H9 (cell line): Measurements from ENCODE around the gene ZNF587B. TPM values are rescaled to one million over a fixed set of nuclear protein-coding genes. Genes with fewer than 3 reads are reported as not detected.

ENCODE experiments used
- DNase-seq: peaks from one replicate; pipeline ENCODE4 v3.0.0-alpha.2; 2017
- H2AFZ ChIP-seq: one replicate; pipeline ENCODE4 v1.6.1; 2013; ENCODE audit warnings: mild to moderate bottlenecking, low read length, control low read depth, moderate library complexity
- H2AK5ac ChIP-seq: 2 replicates; pipeline ENCODE4 v1.6.1; 2013; ENCODE audit warnings: low read length, control low read depth, mixed read lengths; ENCODE audit not compliant: insufficient read length
- H2BK120ac ChIP-seq: one replicate; pipeline ENCODE4 v1.6.1; 2013; ENCODE audit warnings: low read depth, mild to moderate bottlenecking, low read length, control low read depth, inconsistent platforms; ENCODE audit not compliant: poor library complexity, severe bottlenecking
- H2BK12ac ChIP-seq: 2 replicates; pipeline ENCODE4 v1.6.1; 2013; ENCODE audit warnings: low read length, control low read depth, mixed read lengths, low read depth; ENCODE audit not compliant: insufficient read length
- H2BK15ac ChIP-seq: 2 replicates; pipeline ENCODE4 v1.6.1; 2013; ENCODE audit warnings: low read depth, low read length, control low read depth
- H2BK20ac ChIP-seq: one replicate; pipeline ENCODE4 v1.6.1; 2013; ENCODE audit warnings: low read depth, mild to moderate bottlenecking, low read length, control low read depth, inconsistent platforms; ENCODE audit not compliant: poor library complexity, severe bottlenecking
- H2BK5ac ChIP-seq: 2 replicates; pipeline ENCODE4 v1.6.1; 2013; ENCODE audit warnings: low read length, control low read depth, mixed read lengths; ENCODE audit not compliant: insufficient read length
- H3K14ac ChIP-seq: 2 replicates; pipeline ENCODE4 v1.6.1; 2013; ENCODE audit warnings: low read length, control low read depth; ENCODE audit not compliant: insufficient read depth
- H3K18ac ChIP-seq: 2 replicates; pipeline ENCODE4 v1.6.1; 2013; ENCODE audit warnings: low read depth, mild to moderate bottlenecking, mixed read lengths, low read length, control low read depth; ENCODE audit not compliant: insufficient read length
- H3K23ac ChIP-seq: 2 replicates; pipeline ENCODE4 v1.6.1; 2013; ENCODE audit warnings: low read length, control low read depth, mixed read lengths, low read depth; ENCODE audit not compliant: insufficient read length
- H3K23me2 ChIP-seq: 2 replicates; pipeline ENCODE4 v1.6.1; 2013; ENCODE audit warnings: low read depth, mild to moderate bottlenecking, mixed read lengths, low read length, control low read depth; ENCODE audit not compliant: insufficient read length, poor library complexity, severe bottlenecking
- H3K27ac ChIP-seq: 2 replicates; pipeline ENCODE4 v1.5.1; 2013; ENCODE audit warnings: low read length, control low read depth, mixed read lengths, low read depth; ENCODE audit not compliant: insufficient read length
- H3K27me3 ChIP-seq: 2 replicates; pipeline ENCODE4 v1.6.1; 2013; ENCODE audit warnings: low read length, control low read depth, inconsistent platforms; ENCODE audit not compliant: insufficient read depth
- H3K4ac ChIP-seq: 2 replicates; pipeline ENCODE4 v1.6.1; 2013; ENCODE audit warnings: low read depth, mild to moderate bottlenecking, control low read depth, inconsistent platforms, low read length, moderate library complexity
- H3K4me1 ChIP-seq: 2 replicates; pipeline ENCODE4 v1.6.1; 2013; ENCODE audit warnings: low read length, control low read depth, inconsistent platforms; ENCODE audit not compliant: insufficient read depth
- H3K4me2 ChIP-seq: 2 replicates; pipeline ENCODE4 v1.6.1; 2013; ENCODE audit warnings: low read length, control low read depth, mixed read lengths; ENCODE audit not compliant: insufficient read length, insufficient read depth
- H3K56ac ChIP-seq: 2 replicates; pipeline ENCODE4 v1.6.1; 2013; ENCODE audit warnings: low read depth, mild to moderate bottlenecking, mixed read lengths, low read length, control low read depth; ENCODE audit not compliant: insufficient read length
- H3K79me1 ChIP-seq: 2 replicates; pipeline ENCODE4 v1.6.1; 2013; ENCODE audit warnings: low read depth, mild to moderate bottlenecking, moderate library complexity, low read length, control low read depth, inconsistent platforms; ENCODE audit not compliant: insufficient read depth, poor library complexity, severe bottlenecking
- H3K79me2 ChIP-seq: 2 replicates; pipeline ENCODE4 v1.6.1; 2013; ENCODE audit warnings: low read length, control low read depth, inconsistent platforms; ENCODE audit not compliant: insufficient read depth
- H3K9ac ChIP-seq: 2 replicates; pipeline ENCODE4 v1.6.1; 2013; ENCODE audit warnings: low read length, control low read depth, mixed read lengths; ENCODE audit not compliant: insufficient read length; ENCODE audit errors: extremely low read depth
- H3K9me3 ChIP-seq: one replicate; pipeline ENCODE4 v1.6.1; 2013; ENCODE audit warnings: low read depth, low read length, inconsistent platforms; ENCODE audit not compliant: control insufficient read depth
- H3T11ph ChIP-seq: one replicate; pipeline ENCODE4 v1.6.1; 2013; ENCODE audit warnings: mild to moderate bottlenecking, low read length, control low read depth, inconsistent platforms
- H4K20me1 ChIP-seq: one replicate; pipeline ENCODE4 v1.6.1; 2013; ENCODE audit not compliant: control insufficient read depth, insufficient read length, insufficient read depth
- H4K5ac ChIP-seq: 2 replicates; pipeline ENCODE4 v1.6.1; 2013; ENCODE audit warnings: low read depth, mild to moderate bottlenecking, mixed read lengths, low read length, control low read depth; ENCODE audit not compliant: insufficient read length
- H4K8ac ChIP-seq: replicated peaks from 2 replicates; pipeline ENCODE4 v1.6.1; 2013; ENCODE audit warnings: low read length, control low read depth, mixed read lengths, low read depth; ENCODE audit not compliant: insufficient read length
- H4K91ac ChIP-seq: 2 replicates; pipeline ENCODE4 v1.6.1; 2013; ENCODE audit warnings: low read depth, mild to moderate bottlenecking, moderate library complexity, mixed read lengths, low read length, control low read depth; ENCODE audit not compliant: insufficient read length
- H3K27ac Mint-ChIP-seq, 3 experiments: 2 replicates in 2 of 3; 3 replicates in 1 of 3; pipeline ENCODE4 v1.8.0; 2020 to 2021; ENCODE audit warnings: mixed read lengths in 3 of 3, mild to moderate bottlenecking in 1 of 3, moderate library complexity in 1 of 3
- H3K27me3 Mint-ChIP-seq: 2 replicates; pipeline ENCODE4 v1.8.0; 2021; ENCODE audit warnings: low read depth, mild to moderate bottlenecking, moderate library complexity, mixed read lengths
- H3K36me3 Mint-ChIP-seq, 3 experiments: 2 replicates in 2 of 3; 3 replicates in 1 of 3; pipeline ENCODE4 v1.8.0; 2020 to 2021; ENCODE audit warnings: low read depth in 3 of 3, mixed read lengths in 3 of 3; ENCODE audit not compliant: insufficient read depth in 1 of 3
- H3K4me1 Mint-ChIP-seq, 2 experiments: 2 replicates each; pipeline ENCODE4 v1.8.0; 2020; ENCODE audit warnings: mixed read lengths in 2 of 2
- H3K4me3 Mint-ChIP-seq, 2 experiments: 2 replicates in 1 of 2; 3 replicates in 1 of 2; pipeline ENCODE4 v1.8.0; 2020 to 2021; ENCODE audit warnings: mild to moderate bottlenecking in 2 of 2, mixed read lengths in 2 of 2, moderate library complexity in 1 of 2
- H3K9me3 Mint-ChIP-seq, 2 experiments: 2 replicates in 1 of 2; 3 replicates in 1 of 2; pipeline ENCODE4 v1.8.0; 2020; ENCODE audit warnings: mild to moderate bottlenecking in 2 of 2, mixed read lengths in 2 of 2, moderate library complexity in 1 of 2
- WGBS: extraction: QIAGEN DNeasy Blood & Tissue Kit; methylation state at CpG from one replicate; pipeline ENCODE4 v1.1.7; 2013; ENCODE audit warnings: missing lambda C conversion rate, low lambda C conversion rate, mixed read lengths; ENCODE audit not compliant: insufficient read length; ENCODE audit errors: extremely low coverage; 5-methylcytosine and 5-hydroxymethylcytosine counted together
- total RNA-seq: library from RNA; stranded (reverse); gene quantifications from 2 replicates; pipeline ENCODE4 v1.2.1, GENCODE V29; 2021
- TF ChIP-seq, protein P1 (sequence below): fragments of 200-600 bp; sonication (generic); conservative IDR thresholded peaks from 3 replicates; pipeline ENCODE4 v1.8.0; 2021; ENCODE audit warnings: antibody characterized with exemption, mild to moderate bottlenecking

The ZNF587B gene
- total RNA-seq, 1 experiment from 2014 or later, result 45.2 TPM

GRCh38 chr19:57802269-57802668 is 27.8 kb upstream of the ZNF587B start:
- TF ChIP-seq, protein P1, sequence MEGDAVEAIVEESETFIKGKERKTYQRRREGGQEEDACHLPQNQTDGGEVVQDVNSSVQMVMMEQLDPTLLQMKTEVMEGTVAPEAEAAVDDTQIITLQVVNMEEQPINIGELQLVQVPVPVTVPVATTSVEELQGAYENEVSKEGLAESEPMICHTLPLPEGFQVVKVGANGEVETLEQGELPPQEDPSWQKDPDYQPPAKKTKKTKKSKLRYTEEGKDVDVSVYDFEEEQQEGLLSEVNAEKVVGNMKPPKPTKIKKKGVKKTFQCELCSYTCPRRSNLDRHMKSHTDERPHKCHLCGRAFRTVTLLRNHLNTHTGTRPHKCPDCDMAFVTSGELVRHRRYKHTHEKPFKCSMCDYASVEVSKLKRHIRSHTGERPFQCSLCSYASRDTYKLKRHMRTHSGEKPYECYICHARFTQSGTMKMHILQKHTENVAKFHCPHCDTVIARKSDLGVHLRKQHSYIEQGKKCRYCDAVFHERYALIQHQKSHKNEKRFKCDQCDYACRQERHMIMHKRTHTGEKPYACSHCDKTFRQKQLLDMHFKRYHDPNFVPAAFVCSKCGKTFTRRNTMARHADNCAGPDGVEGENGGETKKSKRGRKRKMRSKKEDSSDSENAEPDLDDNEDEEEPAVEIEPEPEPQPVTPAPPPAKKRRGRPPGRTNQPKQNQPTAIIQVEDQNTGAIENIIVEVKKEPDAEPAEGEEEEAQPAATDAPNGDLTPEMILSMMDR, result peak; percentile 29; the same call in 2 of the 3 replicates
- Histone ChIP-seq H3K27me3 (no peaks in the 10 kb centered on the region), H3K23me2 (peaks cover 11% of the 10 kb centered on the region), H4K20me1 (no peaks in the 10 kb centered on the region), H4K5ac (no peak overlapping the region), H3K4ac (no peak overlapping the region), H3K18ac (no peak overlapping the region), H3K56ac (no peak overlapping the region), H2BK120ac (no peak overlapping the region), H3K79me1 (no peaks in the 10 kb centered on the region), H4K91ac (no peak overlapping the region), H2AK5ac (no peak overlapping the region), H3K79me2 (no peaks in the 10 kb centered on the region), H2AFZ (no peak overlapping the region), H3K4me2 (peak overlapping the region; percentile 10), H3K27ac (peak overlapping the region; percentile 51), H2BK15ac (no peak overlapping the region), H3K9me3 (no peaks in the 10 kb centered on the region), H2BK5ac (no peak overlapping the region), H2BK12ac (no peak overlapping the region), H4K8ac (no peak overlapping the region), H3K14ac (no peak overlapping the region), H2BK20ac (no peak overlapping the region), H3K23ac (no peak overlapping the region), H3T11ph (no peak overlapping the region), H3K4me1 (peaks cover 8% of the 10 kb centered on the region; the same call in 1 of the 2 replicates), H3K9ac (no peak overlapping the region)
- Mint-ChIP-seq H3K4me3 (peak overlapping the region; percentile 9 to 61; a peak in 2 of 5 replicates), H3K27me3 (no peaks in the 10 kb centered on the region), H3K4me1 (peaks cover 49 to 56% of the 10 kb centered on the region in 2 experiments), H3K9me3 (no peaks in the 10 kb centered on the region), H3K27ac (peak overlapping the region; percentile 92 to 96 (median 95); a peak in 6 of 7 replicates), H3K36me3 (peaks cover 8 to 15% (median 14%) of the 10 kb centered on the region in 3 experiments)
- DNase-seq, result peak; percentile 61
- no CpG with 5 or more reads among the region's 4 CpGs for WGBS
